Myometrial cell (primary cell): ENCODE results near the gene GOLPH3. TPM values are rescaled to one million over a fixed set of nuclear protein-coding genes. Genes with fewer than 3 reads are reported as not detected.

ENCODE experiments used
- total RNA-seq: library from RNA; depleted of rRNA; stranded (reverse); fragments of >200 nt; gene quantifications from 2 replicates; pipeline ENCODE4 v1.2.3, GENCODE V29; 2015

The GOLPH3 gene
- total RNA-seq, result 81.3 and 90.4 TPM in 2 replicates

GRCh38 chr5:32174011-32174870, at the start of gene GOLPH3:
Gene GOLPH3 (minus strand): TSS chr5:32174319. CDS start chr5:32174034, 285 bp downstream.

Other genes starting within 250 kb of the GOLPH3 start
- 9.5 and 14.4 TPM in 2 replicates for gene MTMR12, start 138.6 kb upstream of the GOLPH3 start, total RNA-seq